ENCODE measurements around the gene NPB.

Gene NPB

GRCh38 chr17:81869221-81870130, 32.6 kb upstream of the NPB start:
- H3K4me3 ChIP-seq (ENCODE audit: low read depth, low read length), result peak overlapping the region; percentile 72

DNA sequence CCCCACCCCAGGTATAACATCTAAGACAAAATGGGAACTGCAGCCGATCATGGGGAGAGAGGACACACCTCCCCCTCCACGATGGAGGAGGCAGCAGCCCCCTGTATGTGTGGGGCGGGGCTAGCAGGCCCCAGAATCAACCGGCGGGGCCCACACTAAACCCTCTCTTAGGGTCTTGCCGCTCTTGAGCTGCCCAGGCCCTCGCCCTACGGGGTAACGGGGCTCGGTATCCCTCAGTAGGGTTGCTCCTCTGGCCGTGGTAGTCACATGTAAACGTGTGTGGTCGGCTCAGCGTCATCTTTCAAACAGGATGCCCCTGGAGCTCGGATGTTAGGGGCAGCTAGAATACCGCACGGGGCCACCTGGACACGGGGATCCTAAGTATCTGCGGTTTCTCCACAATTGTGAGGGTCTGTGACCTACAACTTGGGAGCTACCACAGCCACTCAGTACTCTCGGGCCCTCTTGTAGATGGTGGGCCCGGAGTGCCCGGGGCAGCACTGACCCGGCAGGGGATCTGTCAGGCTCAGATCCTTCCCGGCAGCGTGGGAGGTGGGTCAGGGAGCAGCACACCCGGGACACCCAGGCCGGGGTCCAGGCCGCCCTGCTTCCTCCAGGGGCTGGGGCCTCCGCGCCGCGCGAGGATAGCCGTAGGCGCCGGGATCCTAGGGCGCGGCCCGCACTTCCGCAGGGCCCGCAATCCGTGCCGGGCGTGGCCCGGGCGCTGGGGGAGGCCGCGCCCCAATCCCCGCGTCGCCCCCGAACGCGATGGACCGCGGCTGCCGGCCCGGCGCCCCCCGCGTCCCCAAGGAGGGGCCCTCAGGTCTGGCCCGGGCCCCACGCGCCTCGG, 31.7 kb upstream of the NPB start:
- H3K4me3 ChIP-seq (ENCODE audit: low read depth, low read length), result peak overlapping the region; percentile 72

GRCh38 chr17:81870981-81871386, 31.1 kb upstream of the NPB start, which contains the start of gene ARHGDIA:
ARHGDIA (minus strand) TSS chr17:81871337; CDS start chr17:81869930, 1,407 bp downstream.
- peak within 1 kb of the TSS; percentile 81 for H3K4me3 ChIP-seq (ENCODE audit: low read depth, low read length)

- peak overlapping the region; percentile 81 for H3K4me3 ChIP-seq (ENCODE audit: low read depth, low read length)
Measured at GRCh38 chr17:81871387-81872230, 30.4 kb upstream of the NPB start.

GRCh38 chr17:81877569-81877968, 24.5 kb upstream of the NPB start:
- H3K4me3 ChIP-seq (ENCODE audit: low read depth, low read length), result no peak overlapping the region

GRCh38 chr17:81878294-81878693, 23.7 kb upstream of the NPB start:
- no peak overlapping the region for H3K4me3 ChIP-seq (ENCODE audit: low read depth, low read length)

DNA sequence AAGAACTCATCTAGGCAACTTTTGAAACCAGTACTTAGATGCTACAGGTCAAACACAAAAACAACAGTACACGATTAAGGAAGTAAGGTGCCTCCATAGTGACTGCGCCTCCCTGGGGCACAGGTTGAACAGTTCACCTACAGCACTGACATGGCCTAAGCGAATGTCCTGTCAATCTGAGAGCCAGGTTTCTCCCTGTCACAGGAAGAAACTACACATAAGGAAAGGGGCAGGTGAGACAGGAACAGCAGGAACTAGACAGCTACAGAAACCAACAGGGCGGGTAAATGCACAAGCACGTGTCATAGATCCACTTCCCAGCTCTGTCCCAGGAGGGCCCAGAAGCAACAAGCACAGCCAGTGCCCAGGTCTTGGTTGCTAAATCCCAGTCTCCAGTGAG, 22.9 kb upstream of the NPB start:
- H3K4me3 ChIP-seq (ENCODE audit: low read depth, low read length), result no peak overlapping the region

- no peak overlapping the region for H3K4me3 ChIP-seq (ENCODE audit: low read depth, low read length)
Measured at GRCh38 chr17:81884520-81884919, 17.5 kb upstream of the NPB start.

- H3K4me3 ChIP-seq (ENCODE audit: low read depth, low read length), result no peak overlapping the region
Measured at GRCh38 chr17:81884968-81885367, 17.1 kb upstream of the NPB start.

- H3K4me3 ChIP-seq (ENCODE audit: low read depth, low read length), result no peak overlapping the region
Measured at GRCh38 chr17:81885454-81885853, 16.6 kb upstream of the NPB start.

- no peak overlapping the region for H3K4me3 ChIP-seq (ENCODE audit: low read depth, low read length)
Measured at GRCh38 chr17:81885869-81886548, 16.0 kb upstream of the NPB start.

GRCh38 chr17:81888105-81888987, 13.7 kb upstream of the NPB start:
- H3K4me3 ChIP-seq (ENCODE audit: low read depth, low read length), result no peak overlapping the region

GRCh38 chr17:81888988-81889595, 12.9 kb upstream of the NPB start:
- no peak overlapping the region for H3K4me3 ChIP-seq (ENCODE audit: low read depth, low read length)

DNA sequence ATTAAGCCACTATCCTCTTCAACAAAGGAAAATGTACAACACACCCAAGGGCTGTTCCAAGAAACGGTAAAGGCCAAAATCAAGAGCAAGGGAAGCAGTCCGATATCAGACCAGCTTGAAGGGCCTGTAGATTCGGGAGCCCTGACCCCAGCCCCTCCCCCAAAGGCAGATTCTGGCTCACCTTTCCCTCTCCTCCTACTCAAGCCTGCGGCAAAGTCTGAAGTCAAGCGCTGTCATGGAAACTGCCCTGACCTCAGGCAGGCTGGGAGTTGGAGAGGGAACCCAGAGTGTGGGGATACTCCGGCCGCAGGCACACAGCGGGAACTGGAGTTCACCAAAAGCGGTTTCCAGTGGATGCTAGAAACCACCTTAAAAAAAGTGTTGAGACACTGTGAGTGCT, 12.4 kb upstream of the NPB start:
- no peak overlapping the region for H3K4me3 ChIP-seq (ENCODE audit: low read depth, low read length)

GRCh38 chr17:81890447-81891302, 11.4 kb upstream of the NPB start:
- H3K4me3 ChIP-seq (ENCODE audit: low read depth, low read length), result peak overlapping the region; percentile 96

- peak overlapping the region; percentile 96 for H3K4me3 ChIP-seq (ENCODE audit: low read depth, low read length)
Measured at GRCh38 chr17:81891303-81891552, 10.8 kb upstream of the NPB start.

DNA sequence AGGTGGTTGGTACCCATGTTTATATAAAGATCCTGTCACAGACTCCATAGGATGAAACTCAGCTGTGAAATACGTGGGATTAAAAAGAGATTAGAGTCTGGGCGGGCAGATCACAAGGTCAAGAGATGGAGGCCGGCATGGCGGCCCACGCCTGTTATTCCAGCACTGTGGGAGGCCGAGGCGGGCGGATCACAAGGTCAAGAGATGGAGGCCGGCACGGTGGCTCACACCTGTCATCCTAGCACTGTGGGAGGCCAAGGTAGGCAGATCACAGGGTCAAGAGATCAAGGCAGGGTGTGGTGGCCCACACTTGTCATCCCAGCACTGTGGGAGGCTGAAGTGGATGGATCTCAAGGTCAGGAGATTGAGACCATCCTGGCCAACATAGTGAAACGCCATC, 6.6 kb upstream of the NPB start:
- H3K4me3 ChIP-seq (ENCODE audit: low read depth, low read length), result no peak overlapping the region
